ENCODE data around the gene ACTR3. TPM values are rescaled to one million over a fixed set of nuclear protein-coding genes. Genes with fewer than 3 reads are reported as not detected.

ACTR3 gene
- total RNA-seq, 1 experiment from 2014 or later: 169 TPM

GRCh38 chr2:113910110-113910717, 20.3 kb downstream of the ACTR3 start:
- Mint-ChIP-seq H3K36me3 (no peaks in the 10 kb centered on the region), H3K4me3 (no peak overlapping the region), H3K27ac (no peak overlapping the region), H3K9me3 (peaks cover 10% of the 10 kb centered on the region), H3K27me3 (ENCODE audit: low read depth) (no peaks in the 10 kb centered on the region), H3K4me1 (peaks cover 10% of the 10 kb centered on the region; the same call in 1 of the 2 replicates)
- ATAC-seq: no peak
- TF ChIP-seq FOXK1 (CRISPR knock-in tag; IDR thresholded peaks at IDR 0.05): no peak
- TF ChIP-seq ZBTB21 (CRISPR knock-in tag; IDR thresholded peaks at IDR 0.05; ENCODE audit: borderline replicate concordance): no peak
- no peak for DNase-seq (ENCODE audit: low spot score)
- POLR2A ChIA-PET: no interaction called here
- CTCF ChIA-PET: no interaction called here

GRCh38 chr2:113910967-113911678, 21.2 kb downstream of the ACTR3 start:
- 0 out of 2 replicates have a peak, but pooled peaks cover 8% of the 10 kb centered on the region for H3K4me1 Mint-ChIP-seq
- CTCF ChIA-PET: no interaction called here
- DNase-seq (ENCODE audit: low spot score) (no peak), ATAC-seq (no peak)
- POLR2A ChIA-PET: no interaction called here
- H3K27ac Mint-ChIP-seq: no peak overlapping the region
- no peaks in the 10 kb centered on the region for H3K36me3 Mint-ChIP-seq
- no peak overlapping the region for H3K4me3 Mint-ChIP-seq
- TF ChIP-seq ZNF219 (CRISPR knock-in tag; IDR thresholded peaks at IDR 0.05; ENCODE audit: borderline replicate concordance): no peak
- no peak for TF ChIP-seq ZNF532 (CRISPR knock-in tag; IDR thresholded peaks at IDR 0.05; ENCODE audit: borderline replicate concordance)
- TF ChIP-seq EMX1 (CRISPR knock-in tag; IDR thresholded peaks at IDR 0.05): no peak
- TF ChIP-seq NR3C1 (CRISPR knock-in tag; conservative IDR thresholded peaks at IDR 0.05; ENCODE audit: low read depth): no peak
- no peak for TF ChIP-seq ZNF138 (CRISPR knock-in tag; conservative IDR thresholded peaks at IDR 0.05)
- no peak for TF ChIP-seq TP53 (CRISPR knock-in tag; IDR thresholded peaks at IDR 0.05)
- no peak for TF ChIP-seq ATF6 (CRISPR knock-in tag; IDR thresholded peaks at IDR 0.05)
- TF ChIP-seq MAX (CRISPR knock-in tag; IDR thresholded peaks at IDR 0.05): no peak
- no peak for TF ChIP-seq ZNF121 (CRISPR knock-in tag; IDR thresholded peaks at IDR 0.05)
- no peak for TF ChIP-seq NR2C2 (CRISPR knock-in tag; IDR thresholded peaks at IDR 0.05)
- H3K9me3 Mint-ChIP-seq: peaks cover 9% of the 10 kb centered on the region
- no peaks in the 10 kb centered on the region for H3K27me3 Mint-ChIP-seq (ENCODE audit: low read depth)

GRCh38 chr2:113915082-113915819, 25.4 kb downstream of the ACTR3 start:
- ATAC-seq (no peak), DNase-seq (ENCODE audit: low spot score) (no peak)
- H3K27me3 Mint-ChIP-seq (ENCODE audit: low read depth): no peaks in the 10 kb centered on the region
- no peak overlapping the region for H3K27ac Mint-ChIP-seq
- no peak overlapping the region for H3K4me3 Mint-ChIP-seq
- ChIA-PET POLR2A (no interaction called here), CTCF (no interaction called here)
- H3K4me1 Mint-ChIP-seq: 0 out of 2 replicates have a peak, but pooled peaks cover under 1% of the 10 kb centered on the region
- no peaks in the 10 kb centered on the region for H3K9me3 Mint-ChIP-seq
- H3K36me3 Mint-ChIP-seq: peaks cover 10% of the 10 kb centered on the region
- no peak for TF ChIP-seq KAT7 (CRISPR knock-in tag; IDR thresholded peaks at IDR 0.05; ENCODE audit: borderline replicate concordance)
- no peak for TF ChIP-seq ELF4 (CRISPR knock-in tag; IDR thresholded peaks at IDR 0.05; ENCODE audit: low read depth)
- no peak for TF ChIP-seq ZNF425 (CRISPR knock-in tag; conservative IDR thresholded peaks at IDR 0.05)
- TF ChIP-seq E2F5 (CRISPR knock-in tag; IDR thresholded peaks at IDR 0.05): no peak
- no peak for TF ChIP-seq CTCF (IDR thresholded peaks at IDR 0.05)

Measured in WTC11 (cell line).